ENCODE data around the gene CDR2. TPM values are rescaled to one million over a fixed set of nuclear protein-coding genes. Genes with fewer than 3 reads are reported as not detected.
"Not testable (repeated sequence)": the region's sequence is repeated elsewhere in the genome, so short reads cannot be mapped to it uniquely, and the experiment has no call there.

Gene CDR2
- polyA plus RNA-seq, 1 donor (not counting 4 experiments of a cell fraction or from before 2014, with no cell fraction given), result 37.1 TPM

- no peak overlapping the region for H3K4me2 ChIP-seq (ENCODE audit: control insufficient read depth, extremely low read depth, insufficient read depth, low read depth, low read length)
- no peak overlapping the region for H2AFZ ChIP-seq (ENCODE audit: control insufficient read depth, low read length)
- H3K4me3 ChIP-seq (ENCODE audit: control insufficient read depth in 2 of 3, extremely low read depth in 1 of 3, insufficient read depth in 2 of 3, low read depth in 1 of 3, low read length in 3 of 3), result no peak overlapping the region
- H3K9me1 ChIP-seq (ENCODE audit: control insufficient read depth, extremely low read depth, insufficient read depth, low read length), result peaks cover 7% of the 10 kb centered on the region
- peaks cover 17% of the 10 kb centered on the region for H3K4me1 ChIP-seq (ENCODE audit: control insufficient read depth, extremely low read depth, insufficient read depth, low read length)
- peaks cover 12% of the 10 kb centered on the region for H4K20me1 ChIP-seq (ENCODE audit: control insufficient read depth, extremely low read depth, insufficient read depth, low read length)
- peaks cover 23 to 47% of the 10 kb centered on the region in 2 experiments for H3K36me3 ChIP-seq (ENCODE audit: control insufficient read depth in 2 of 2, extremely low read depth in 1 of 2, insufficient read depth in 2 of 2, low read length in 2 of 2)
- H3K9ac ChIP-seq (ENCODE audit: control insufficient read depth, extremely low read depth, insufficient read depth, low read length), result no peak overlapping the region
- H3K79me2 ChIP-seq (ENCODE audit: control insufficient read depth, insufficient read depth, low read length), result peaks cover 65% of the 10 kb centered on the region
- DNase-seq (ENCODE audit: low read depth, low spot score), result no peak
- dilution Hi-C loops (cut with MboI; ENCODE audit: extremely low pct_ligation_motif_present, low sequenced_read_pairs), result no loop called here
- no peak for FAIRE-seq
- no peaks in the 10 kb centered on the region for H3K9me3 ChIP-seq (ENCODE audit: control insufficient read depth, low read depth, low read length)
- TF ChIP-seq EZH2 (IDR thresholded peaks at IDR 0.05; ENCODE audit: low read length), result no peak
- TF ChIP-seq CTCF (optimal IDR thresholded peaks at IDR 0.05 in 1 of 3, IDR thresholded peaks at IDR 0.05 in 1 of 3, conservative IDR thresholded peaks at IDR 0.05 in 1 of 3; ENCODE audit: extremely low read depth in 1 of 3, insufficient read depth in 2 of 3, low read length in 3 of 3), result no peak
- no peak overlapping the region for H3K27ac ChIP-seq (ENCODE audit: control insufficient read depth, insufficient read depth, low read length)
- H3K27me3 ChIP-seq (ENCODE audit: control insufficient read depth, extremely low read depth, insufficient read depth, low read length), result no peaks in the 10 kb centered on the region
Observed at GRCh38 chr16:22302776-22303363, 71.5 kb downstream of the CDR2 start.

DNA sequence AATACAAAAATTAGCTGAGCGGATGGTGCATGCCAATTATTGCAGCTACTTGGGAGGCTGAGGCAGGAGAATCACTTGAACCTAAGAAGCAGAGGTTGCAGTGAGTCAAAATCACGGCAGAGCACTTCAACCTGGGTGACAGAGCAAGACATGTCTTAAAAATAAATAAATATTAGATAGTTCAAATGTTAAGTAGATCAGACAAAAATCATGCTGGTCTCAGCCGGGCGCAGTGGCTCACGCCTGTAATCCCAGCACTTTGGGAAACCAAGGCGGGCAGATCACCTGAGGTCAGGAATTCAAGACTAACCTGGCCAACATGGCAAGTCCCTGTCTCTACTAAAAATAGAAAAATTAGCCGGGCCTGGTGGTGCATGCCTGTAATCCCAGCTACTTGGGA lies 73.0 kb downstream of the CDR2 start:
- peaks cover 66% of the 10 kb centered on the region for H3K79me2 ChIP-seq (ENCODE audit: control insufficient read depth, insufficient read depth, low read length)
- H3K9me3 ChIP-seq (ENCODE audit: control insufficient read depth, low read depth, low read length); DNase-seq (ENCODE audit: low read depth, low spot score); H3K9me1 ChIP-seq (ENCODE audit: control insufficient read depth, extremely low read depth, insufficient read depth, low read length); FAIRE-seq; H2AFZ ChIP-seq (ENCODE audit: control insufficient read depth, low read length); H3K27me3 ChIP-seq (ENCODE audit: control insufficient read depth, extremely low read depth, insufficient read depth, low read length); H3K27ac ChIP-seq (ENCODE audit: control insufficient read depth, insufficient read depth, low read length); dilution Hi-C loops (cut with MboI; ENCODE audit: extremely low pct_ligation_motif_present, low sequenced_read_pairs); H3K9ac ChIP-seq (ENCODE audit: control insufficient read depth, extremely low read depth, insufficient read depth, low read length): not testable (repeated sequence)
- peaks cover 17% of the 10 kb centered on the region for H3K4me1 ChIP-seq (ENCODE audit: control insufficient read depth, extremely low read depth, insufficient read depth, low read length)
- peaks cover 13% of the 10 kb centered on the region for H4K20me1 ChIP-seq (ENCODE audit: control insufficient read depth, extremely low read depth, insufficient read depth, low read length)
- peaks cover 11 to 35% of the 10 kb centered on the region in 2 experiments for H3K36me3 ChIP-seq (ENCODE audit: control insufficient read depth in 2 of 2, extremely low read depth in 1 of 2, insufficient read depth in 2 of 2, low read length in 2 of 2)
- H3K4me3 ChIP-seq (ENCODE audit: control insufficient read depth in 2 of 3, extremely low read depth in 1 of 3, insufficient read depth in 2 of 3, low read depth in 1 of 3, low read length in 3 of 3), result peak overlapping the region in 1 of 3 experiments; percentile 13
- H3K4me2 ChIP-seq (ENCODE audit: control insufficient read depth, extremely low read depth, insufficient read depth, low read depth, low read length), result peak overlapping the region; percentile 25

Measured in keratinocyte (primary cell).